Mesothelial cell of epicardium (in vitro differentiated cells): ENCODE data around the gene PLCH2. TPM values are rescaled to one million over a fixed set of nuclear protein-coding genes. Genes with fewer than 3 reads are reported as not detected.

ENCODE experiments used
- DNase-seq, 2 experiments: peaks; one replicate each; pipeline ENCODE4 v3.0.0; 2021; ENCODE audit warnings: low spot score in 2 of 2; ENCODE audit not compliant: unreplicated experiment in 2 of 2
- H3K27ac Mint-ChIP-seq: 2 replicates; pipeline ENCODE4 v1.8.0; 2021; ENCODE audit warnings: mixed read lengths
- H3K27me3 Mint-ChIP-seq: 2 replicates; pipeline ENCODE4 v1.8.0; 2021; ENCODE audit warnings: low read depth, mixed read lengths
- H3K36me3 Mint-ChIP-seq: 2 replicates; pipeline ENCODE4 v1.8.0; 2021; ENCODE audit warnings: mixed read lengths
- H3K4me1 Mint-ChIP-seq: 2 replicates; pipeline ENCODE4 v1.8.0; 2021; ENCODE audit warnings: mixed read lengths
- H3K4me3 Mint-ChIP-seq: 2 replicates; pipeline ENCODE4 v1.8.0; 2021; ENCODE audit warnings: mild to moderate bottlenecking, moderate library complexity, mixed read lengths
- H3K9me3 Mint-ChIP-seq: 2 replicates; pipeline ENCODE4 v1.8.0; 2021; ENCODE audit warnings: mixed read lengths
- total RNA-seq: library from RNA; stranded (reverse); gene quantifications from 3 replicates; pipeline ENCODE4 v1.2.1, GENCODE V29; 2021
- TF ChIP-seq, protein P1 (sequence below): fragments of 200-600 bp; sonication (generic); IDR thresholded peaks from one replicate; pipeline ENCODE4 v1.5.0; 2021; ENCODE audit warnings: antibody characterized with exemption; ENCODE audit not compliant: unreplicated experiment

The PLCH2 gene
- total RNA-seq, 1 donor from 2014 or later, result 1.7 TPM

DNA sequence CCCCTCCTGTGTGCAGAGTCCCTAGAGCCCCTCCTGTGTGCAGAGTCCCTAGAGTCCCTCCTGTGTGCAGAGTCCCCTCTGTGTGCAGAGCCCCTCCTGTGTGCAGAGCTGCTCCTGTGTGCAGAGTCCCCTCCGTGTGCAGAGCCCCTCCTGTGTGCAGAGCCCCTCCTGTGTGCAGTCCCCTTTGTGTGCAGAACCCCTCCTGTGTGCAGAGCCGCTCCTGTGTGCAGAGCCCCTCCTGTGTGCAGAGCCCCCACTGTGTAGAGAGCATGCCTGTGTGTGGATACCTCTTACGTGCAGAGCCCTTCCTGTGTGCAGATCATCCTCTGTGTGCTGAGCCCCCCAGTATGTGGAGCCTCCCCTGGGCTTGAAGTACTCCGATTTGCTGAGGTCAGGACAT is 62.3 kb downstream of the PLCH2 start:
- Mint-ChIP-seq H3K4me1 (peaks cover 23% of the 10 kb centered on the region), H3K4me3 (no peak overlapping the region), H3K27ac (no peak overlapping the region), H3K27me3 (peaks cover 37% of the 10 kb centered on the region), H3K36me3 (no peaks in the 10 kb centered on the region), H3K9me3 (no peaks in the 10 kb centered on the region)
- TF ChIP-seq, protein P1, sequence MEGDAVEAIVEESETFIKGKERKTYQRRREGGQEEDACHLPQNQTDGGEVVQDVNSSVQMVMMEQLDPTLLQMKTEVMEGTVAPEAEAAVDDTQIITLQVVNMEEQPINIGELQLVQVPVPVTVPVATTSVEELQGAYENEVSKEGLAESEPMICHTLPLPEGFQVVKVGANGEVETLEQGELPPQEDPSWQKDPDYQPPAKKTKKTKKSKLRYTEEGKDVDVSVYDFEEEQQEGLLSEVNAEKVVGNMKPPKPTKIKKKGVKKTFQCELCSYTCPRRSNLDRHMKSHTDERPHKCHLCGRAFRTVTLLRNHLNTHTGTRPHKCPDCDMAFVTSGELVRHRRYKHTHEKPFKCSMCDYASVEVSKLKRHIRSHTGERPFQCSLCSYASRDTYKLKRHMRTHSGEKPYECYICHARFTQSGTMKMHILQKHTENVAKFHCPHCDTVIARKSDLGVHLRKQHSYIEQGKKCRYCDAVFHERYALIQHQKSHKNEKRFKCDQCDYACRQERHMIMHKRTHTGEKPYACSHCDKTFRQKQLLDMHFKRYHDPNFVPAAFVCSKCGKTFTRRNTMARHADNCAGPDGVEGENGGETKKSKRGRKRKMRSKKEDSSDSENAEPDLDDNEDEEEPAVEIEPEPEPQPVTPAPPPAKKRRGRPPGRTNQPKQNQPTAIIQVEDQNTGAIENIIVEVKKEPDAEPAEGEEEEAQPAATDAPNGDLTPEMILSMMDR, result no peak
- no peak for DNase-seq

DNA sequence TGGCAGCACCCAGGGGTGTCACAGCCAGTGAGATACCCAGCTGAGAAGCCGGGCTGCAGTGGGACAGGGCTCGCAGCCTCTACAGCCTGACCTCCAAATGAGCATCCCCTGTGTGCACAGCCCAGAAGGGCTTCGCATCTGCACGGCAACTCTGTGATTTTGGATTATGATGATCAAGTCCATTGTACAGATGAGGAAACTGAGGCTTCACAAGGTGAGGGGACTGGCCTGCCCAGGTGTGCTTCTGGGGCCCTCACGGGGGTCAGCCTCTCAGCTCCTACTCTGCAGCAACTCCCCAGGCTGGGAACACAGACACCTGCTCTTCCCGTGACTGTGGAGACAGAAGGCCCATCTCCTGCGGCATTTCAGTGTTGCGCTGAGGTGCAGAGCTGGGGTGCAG is 62.8 kb downstream of the PLCH2 start:
- H3K27me3 Mint-ChIP-seq, result peaks cover 32% of the 10 kb centered on the region
- TF ChIP-seq, protein P1, result no peak
- no peaks in the 10 kb centered on the region for H3K9me3 Mint-ChIP-seq
- H3K36me3 Mint-ChIP-seq, result no peaks in the 10 kb centered on the region
- H3K4me1 Mint-ChIP-seq, result peaks cover 20% of the 10 kb centered on the region
- no peak overlapping the region for H3K4me3 Mint-ChIP-seq
- DNase-seq, result no peak
- no peak overlapping the region for H3K27ac Mint-ChIP-seq

DNA sequence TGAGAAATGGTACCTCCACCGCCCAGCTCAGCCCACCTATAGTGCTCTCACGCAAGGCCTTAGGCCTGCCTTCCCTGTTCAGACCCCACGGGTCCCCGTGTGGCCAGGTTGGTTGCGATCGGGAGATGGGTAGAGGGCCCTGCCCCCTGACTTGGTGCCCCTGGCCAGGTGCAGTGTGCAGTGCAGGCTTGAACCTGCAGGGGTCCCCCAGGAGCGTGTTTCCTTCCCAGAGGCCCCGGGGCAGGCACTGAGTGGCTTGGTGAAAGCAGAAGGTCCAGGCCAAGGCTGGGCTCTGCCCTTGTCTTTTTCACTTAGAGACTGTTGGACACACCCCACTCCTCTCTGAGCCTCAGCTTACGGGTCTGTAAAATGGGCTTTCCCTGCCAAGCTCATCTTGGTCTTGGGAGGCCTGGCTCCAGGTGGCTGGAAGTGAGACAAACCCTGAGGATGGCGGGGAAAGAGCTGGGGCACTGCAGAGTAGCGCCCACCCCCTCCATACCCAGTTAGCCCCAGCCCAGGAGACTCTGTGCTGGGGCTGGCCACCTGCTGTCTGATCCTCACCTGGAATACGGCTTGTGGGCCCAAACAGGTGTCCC is 63.3 kb downstream of the PLCH2 start:
- Mint-ChIP-seq H3K4me1 (peaks cover 21% of the 10 kb centered on the region), H3K4me3 (no peak overlapping the region), H3K27me3 (peaks cover 29% of the 10 kb centered on the region), H3K36me3 (no peaks in the 10 kb centered on the region), H3K27ac (no peak overlapping the region), H3K9me3 (no peaks in the 10 kb centered on the region)
- no peak for DNase-seq
- TF ChIP-seq, protein P1, result peak; percentile 23

DNA sequence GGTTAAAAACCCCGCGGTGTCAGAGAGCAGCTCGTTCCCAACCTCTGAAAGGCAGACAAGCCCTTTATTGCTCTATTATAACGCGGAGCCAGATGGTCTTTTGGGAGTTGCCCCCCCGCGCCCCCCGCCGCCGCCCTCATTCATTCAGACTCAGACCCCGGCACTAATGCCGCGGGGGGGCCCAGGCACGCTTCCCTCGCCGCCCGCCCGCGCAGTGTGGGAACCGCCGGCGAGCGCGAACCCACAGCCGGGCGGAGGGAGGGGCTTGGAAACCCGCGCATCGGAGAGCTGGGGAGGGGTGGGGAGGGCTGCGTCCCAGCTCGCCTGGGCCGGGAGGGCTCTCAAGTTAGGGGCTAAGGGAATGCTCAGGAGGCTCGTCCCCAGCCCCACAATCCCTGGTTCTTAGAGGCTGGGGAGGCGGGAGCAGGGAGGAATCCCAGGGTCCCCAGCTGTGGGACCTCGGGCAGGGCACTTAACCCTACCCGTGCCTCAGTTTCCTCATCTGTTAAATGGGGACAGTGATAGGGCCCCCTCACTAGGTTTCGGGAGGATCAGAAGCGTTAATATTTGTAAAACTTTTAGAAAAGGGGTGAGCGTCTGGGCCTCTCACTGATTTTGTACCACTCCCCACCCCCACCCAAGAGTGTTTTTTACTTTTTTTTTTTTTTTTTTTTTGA is 64.9 kb downstream of the PLCH2 start:
- H3K9me3 Mint-ChIP-seq, result no peaks in the 10 kb centered on the region
- H3K36me3 Mint-ChIP-seq, result no peaks in the 10 kb centered on the region
- H3K27me3 Mint-ChIP-seq, result peaks cover 16% of the 10 kb centered on the region
- no peak overlapping the region for H3K27ac Mint-ChIP-seq
- no peak overlapping the region for H3K4me3 Mint-ChIP-seq
- DNase-seq, result no peak
- peaks cover 22% of the 10 kb centered on the region for H3K4me1 Mint-ChIP-seq
- TF ChIP-seq, protein P1, result no peak

DNA sequence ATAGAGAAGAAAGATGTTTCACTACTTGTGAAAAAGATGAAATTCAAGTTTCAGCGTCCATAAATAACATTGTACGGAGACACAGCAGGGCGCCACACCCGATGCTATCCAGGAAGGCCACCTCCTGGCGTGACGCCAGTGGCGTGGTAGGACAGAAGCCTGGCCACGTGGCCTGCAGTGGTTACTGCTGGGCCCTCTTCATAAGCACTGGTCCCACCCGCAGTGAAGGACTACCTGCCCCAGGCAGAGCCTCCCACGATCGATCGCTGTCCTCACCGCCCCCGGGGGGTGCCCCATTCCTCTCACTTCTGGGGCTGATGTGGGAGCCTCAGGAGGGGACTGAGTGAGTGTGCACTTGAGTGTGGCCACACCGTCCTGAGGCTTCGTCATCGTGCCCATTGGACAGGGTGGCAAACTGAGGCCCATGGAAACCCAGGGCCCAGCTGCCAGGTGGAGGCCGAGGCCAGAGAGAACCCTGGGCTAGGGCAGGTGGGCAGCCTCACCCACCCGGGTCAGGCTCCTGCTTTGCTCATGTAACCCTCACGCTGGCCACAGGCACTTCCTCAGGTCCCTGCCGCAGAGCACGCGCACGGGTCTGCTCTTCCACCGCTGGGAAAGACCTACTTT is 65.6 kb downstream of the PLCH2 start:
- H3K9me3 Mint-ChIP-seq, result no peaks in the 10 kb centered on the region
- H3K27ac Mint-ChIP-seq, result no peak overlapping the region
- H3K36me3 Mint-ChIP-seq, result no peaks in the 10 kb centered on the region
- DNase-seq, result peak in 1 of 2 experiments; percentile 60
- peaks cover 22% of the 10 kb centered on the region for H3K4me1 Mint-ChIP-seq
- TF ChIP-seq, protein P1, result no peak
- no peak overlapping the region for H3K4me3 Mint-ChIP-seq
- H3K27me3 Mint-ChIP-seq, result peaks cover 10% of the 10 kb centered on the region
